Neural cell (in vitro differentiated cells): ENCODE measurements around the gene C11orf16. TPM values are rescaled to one million over a fixed set of nuclear protein-coding genes. Genes with fewer than 3 reads are reported as not detected.

Experiments
- H2AFZ ChIP-seq: fragments of 200-600, 300-800 bp; sonication (generic), shearing (Covaris generic); 2 replicates; pipeline ENCODE4 v1.6.0; 2014; ENCODE audit warnings: low read depth, mild to moderate bottlenecking, antibody characterized with exemption, low read length, moderate library complexity
- H3F3A ChIP-seq: fragments of 200-600 bp; shearing (Covaris generic); 2 replicates; pipeline ENCODE4 v1.6.1; 2016; ENCODE audit warnings: mild to moderate bottlenecking, moderate library complexity, mixed read lengths, antibody characterized with exemption, low read length; ENCODE audit not compliant: insufficient read depth, poor library complexity, severe bottlenecking
- H3K27ac ChIP-seq: fragments of 200-600, 300-800 bp; sonication (generic), shearing (Covaris generic); 2 replicates; pipeline ENCODE4 v1.5.1; 2014; ENCODE audit warnings: mild to moderate bottlenecking, low read length, moderate library complexity
- H3K27me3 ChIP-seq: fragments of 300-800, 200-600 bp; sonication (generic), shearing (Covaris generic); 2 replicates; pipeline ENCODE4 v1.6.0; 2014; ENCODE audit warnings: mild to moderate bottlenecking, low read depth, low read length, moderate library complexity; ENCODE audit not compliant: insufficient read depth
- H3K36me3 ChIP-seq: fragments of 300-800, 200-600 bp; sonication (generic), shearing (Covaris generic); 2 replicates; pipeline ENCODE4 v1.5.1; 2014; ENCODE audit warnings: mild to moderate bottlenecking, antibody characterized with exemption, low read length, moderate library complexity; ENCODE audit not compliant: insufficient read depth
- H3K4me2 ChIP-seq: fragments of 300-800, 200-600 bp; sonication (generic), shearing (Covaris generic); 2 replicates; pipeline ENCODE4 v1.6.0; 2014; ENCODE audit warnings: mild to moderate bottlenecking, low read length
- H3K4me3 ChIP-seq: fragments of 300-800, 200-600 bp; sonication (generic), shearing (Covaris generic); 2 replicates; pipeline ENCODE4 v1.5.1; 2014; ENCODE audit warnings: mild to moderate bottlenecking, low read length, moderate library complexity
- H3K79me2 ChIP-seq: fragments of 200-600 bp; shearing (Covaris generic); replicated peaks from 2 replicates; pipeline ENCODE4 v1.6.0; 2014; ENCODE audit warnings: mild to moderate bottlenecking, low read length, moderate library complexity; ENCODE audit not compliant: insufficient read depth
- H3K9ac ChIP-seq: fragments of 300-800, 200-600 bp; sonication (generic), shearing (Covaris generic); 2 replicates; pipeline ENCODE4 v1.6.1; 2016; ENCODE audit warnings: mild to moderate bottlenecking, low read length, mixed read lengths
- H3K9me2 ChIP-seq: fragments of 200-600 bp; shearing (Covaris generic); 2 replicates; pipeline ENCODE4 v1.6.1; 2016; ENCODE audit warnings: mild to moderate bottlenecking, low read length, mixed read lengths; ENCODE audit not compliant: insufficient read depth
- H3K9me3 ChIP-seq: fragments of 200-600, 300-800 bp; sonication (generic), shearing (Covaris generic); 2 replicates; pipeline ENCODE4 v1.6.1; 2016; ENCODE audit warnings: mild to moderate bottlenecking, mixed run types, low read length, moderate library complexity, mixed read lengths
- H4K20me1 ChIP-seq: fragments of 200-600 bp; shearing (Covaris generic); 2 replicates; pipeline ENCODE4 v1.6.1; 2016; ENCODE audit warnings: mild to moderate bottlenecking, mixed run types; ENCODE audit not compliant: insufficient read depth
- CTCF ChIP-seq: fragments of 450-650 bp; IDR thresholded peaks from 2 replicates; pipeline ENCODE4 v1.5.1; 2014; ENCODE audit warnings: antibody characterized with exemption, mild to moderate bottlenecking, moderate library complexity; ENCODE audit not compliant: poor library complexity, severe bottlenecking
- EP300 ChIP-seq: fragments of 450-650 bp; conservative IDR thresholded peaks from 2 replicates; pipeline ENCODE4 v1.6.1; 2014; ENCODE audit warnings: antibody characterized with exemption, mild to moderate bottlenecking, moderate library complexity; ENCODE audit not compliant: poor library complexity, severe bottlenecking
- EZH2 ChIP-seq: fragments of 200-600, 300-800 bp; shearing (Covaris generic), sonication (generic); IDR thresholded peaks from 2 replicates; pipeline ENCODE4 v1.6.1; 2014; ENCODE audit warnings: antibody characterized with exemption, low read length, borderline replicate concordance, mild to moderate bottlenecking; ENCODE audit not compliant: insufficient read depth, poor library complexity, severe bottlenecking
- MXI1 ChIP-seq: fragments of 450-650 bp; conservative IDR thresholded peaks from 2 replicates; pipeline ENCODE4 v1.6.1; 2014; ENCODE audit warnings: antibody characterized with exemption, mild to moderate bottlenecking; ENCODE audit not compliant: poor library complexity, severe bottlenecking
- POLR2AphosphoS5 ChIP-seq: IDR thresholded peaks from 2 replicates; pipeline ENCODE4 v1.6.1; 2012
- RAD21 ChIP-seq: fragments of 450-650 bp; conservative IDR thresholded peaks from 2 replicates; pipeline ENCODE4 v1.6.1; 2014; ENCODE audit warnings: antibody characterized with exemption, mild to moderate bottlenecking, moderate library complexity
- SMC3 ChIP-seq: fragments of 450-650 bp; conservative IDR thresholded peaks from 2 replicates; pipeline ENCODE4 v1.6.1; 2014; ENCODE audit warnings: antibody characterized with exemption, mild to moderate bottlenecking, moderate library complexity; ENCODE audit not compliant: poor library complexity
- TAF1 ChIP-seq: IDR thresholded peaks from 2 replicates; pipeline ENCODE4 v1.6.1; 2012; ENCODE audit warnings: low read depth
- polyA plus RNA-seq: library from polyadenylated mRNA; depleted of rRNA; stranded (reverse); fragments of >200 nt; gene quantifications from 2 replicates; pipeline ENCODE4 v1.2.3, GENCODE V29; 2014
- TF ChIP-seq, protein P1 (sequence below): IDR thresholded peaks from 2 replicates; pipeline ENCODE4 v1.6.1; 2012; ENCODE audit warnings: borderline replicate concordance

Gene C11orf16
- polyA plus RNA-seq, 1 donor from 2014 or later: not detected

GRCh38 chr11:8873741-8874405 is 58.9 kb downstream of the C11orf16 start:
- no peaks in the 10 kb centered on the region for H3F3A ChIP-seq
- H3K79me2 ChIP-seq: no peaks in the 10 kb centered on the region
- no peaks in the 10 kb centered on the region for H3K36me3 ChIP-seq
- no peak overlapping the region for H2AFZ ChIP-seq
- TF ChIP-seq, protein P1, sequence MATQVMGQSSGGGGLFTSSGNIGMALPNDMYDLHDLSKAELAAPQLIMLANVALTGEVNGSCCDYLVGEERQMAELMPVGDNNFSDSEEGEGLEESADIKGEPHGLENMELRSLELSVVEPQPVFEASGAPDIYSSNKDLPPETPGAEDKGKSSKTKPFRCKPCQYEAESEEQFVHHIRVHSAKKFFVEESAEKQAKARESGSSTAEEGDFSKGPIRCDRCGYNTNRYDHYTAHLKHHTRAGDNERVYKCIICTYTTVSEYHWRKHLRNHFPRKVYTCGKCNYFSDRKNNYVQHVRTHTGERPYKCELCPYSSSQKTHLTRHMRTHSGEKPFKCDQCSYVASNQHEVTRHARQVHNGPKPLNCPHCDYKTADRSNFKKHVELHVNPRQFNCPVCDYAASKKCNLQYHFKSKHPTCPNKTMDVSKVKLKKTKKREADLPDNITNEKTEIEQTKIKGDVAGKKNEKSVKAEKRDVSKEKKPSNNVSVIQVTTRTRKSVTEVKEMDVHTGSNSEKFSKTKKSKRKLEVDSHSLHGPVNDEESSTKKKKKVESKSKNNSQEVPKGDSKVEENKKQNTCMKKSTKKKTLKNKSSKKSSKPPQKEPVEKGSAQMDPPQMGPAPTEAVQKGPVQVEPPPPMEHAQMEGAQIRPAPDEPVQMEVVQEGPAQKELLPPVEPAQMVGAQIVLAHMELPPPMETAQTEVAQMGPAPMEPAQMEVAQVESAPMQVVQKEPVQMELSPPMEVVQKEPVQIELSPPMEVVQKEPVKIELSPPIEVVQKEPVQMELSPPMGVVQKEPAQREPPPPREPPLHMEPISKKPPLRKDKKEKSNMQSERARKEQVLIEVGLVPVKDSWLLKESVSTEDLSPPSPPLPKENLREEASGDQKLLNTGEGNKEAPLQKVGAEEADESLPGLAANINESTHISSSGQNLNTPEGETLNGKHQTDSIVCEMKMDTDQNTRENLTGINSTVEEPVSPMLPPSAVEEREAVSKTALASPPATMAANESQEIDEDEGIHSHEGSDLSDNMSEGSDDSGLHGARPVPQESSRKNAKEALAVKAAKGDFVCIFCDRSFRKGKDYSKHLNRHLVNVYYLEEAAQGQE: no peak
- TF ChIP-seq CTCF (no peak), POLR2AphosphoS5 (no peak), RAD21 (no peak), EP300 (no peak), SMC3 (no peak), MXI1 (no peak), TAF1 (no peak), EZH2 (no peak)
- no peaks in the 10 kb centered on the region for H3K9me3 ChIP-seq
- no peak overlapping the region for H3K4me2 ChIP-seq
- no peaks in the 10 kb centered on the region for H3K9me2 ChIP-seq
- no peaks in the 10 kb centered on the region for H3K27me3 ChIP-seq
- no peak overlapping the region for H3K9ac ChIP-seq
- no peaks in the 10 kb centered on the region for H4K20me1 ChIP-seq
- no peak overlapping the region for H3K27ac ChIP-seq
- no peak overlapping the region for H3K4me3 ChIP-seq

DNA sequence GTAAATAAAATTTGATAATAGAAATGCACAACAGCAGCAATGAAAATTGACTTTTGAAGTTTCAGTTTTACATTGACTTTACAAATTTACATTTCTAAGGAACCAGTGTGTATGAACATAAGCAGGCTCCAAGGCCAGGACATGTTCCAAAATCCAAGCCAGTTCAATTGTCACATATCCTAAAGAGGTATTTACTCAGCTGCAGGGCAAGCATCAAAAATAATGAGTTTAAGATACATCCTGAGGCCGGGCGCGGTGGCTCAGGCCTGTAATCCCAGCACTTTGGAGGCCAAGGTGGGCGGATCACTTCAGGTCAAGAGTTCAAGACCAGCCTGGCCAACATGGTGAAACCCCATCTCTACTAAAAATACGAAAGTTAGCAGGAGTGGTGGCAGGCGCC is 60.8 kb downstream of the C11orf16 start:
- Histone ChIP-seq H3K4me2 (peak overlapping the region; percentile 79), H3K27ac (no peak overlapping the region), H3F3A (no peaks in the 10 kb centered on the region), H3K9me3 (no peaks in the 10 kb centered on the region), H3K79me2 (no peaks in the 10 kb centered on the region), H3K9me2 (no peaks in the 10 kb centered on the region), H3K4me3 (peak overlapping the region; percentile 90), H4K20me1 (no peaks in the 10 kb centered on the region), H2AFZ (no peak overlapping the region), H3K36me3 (no peaks in the 10 kb centered on the region), H3K9ac (no peak overlapping the region), H3K27me3 (no peaks in the 10 kb centered on the region)
- TF ChIP-seq EP300 (no peak), EZH2 (no peak), RAD21 (no peak), SMC3 (no peak), MXI1 (no peak), POLR2AphosphoS5 (no peak), TAF1 (no peak), CTCF (no peak)
- TF ChIP-seq, protein P1: no peak
